ENCODE results near the gene KIF22. TPM values are rescaled to one million over a fixed set of nuclear protein-coding genes. Genes with fewer than 3 reads are reported as not detected.

Gene KIF22
- total RNA-seq, 4 donors from 2014 or later = 5.9 to 70.4 (median 15.8) TPM

DNA sequence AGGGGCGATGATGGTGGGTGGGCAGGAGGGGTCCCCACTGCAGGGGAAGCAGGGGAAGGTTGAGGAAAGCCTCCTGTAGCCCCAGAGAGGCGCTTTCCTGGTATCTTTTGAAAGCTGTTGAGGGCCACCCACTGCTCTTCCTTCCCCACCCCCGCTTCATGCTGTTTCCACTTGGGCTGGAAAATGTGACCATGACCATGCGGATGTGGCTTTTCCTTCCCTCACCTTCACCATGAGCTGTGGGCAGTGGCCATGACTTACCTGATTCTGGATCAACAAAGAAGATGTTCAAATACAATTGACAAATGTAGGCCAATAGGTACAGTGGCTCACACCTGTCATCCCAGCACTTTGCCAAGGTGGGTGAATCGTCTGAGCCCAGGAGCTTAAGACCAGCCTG, 43.5 kb downstream of the KIF22 start:
- Histone ChIP-seq H3K27me3 (no peaks in the 10 kb centered on the region), H3K4me3 (no peak overlapping the region), H3K36me3 (no peaks in the 10 kb centered on the region), H3K4me1 (no peaks in the 10 kb centered on the region), H3K27ac (no peak overlapping the region), H3K9me3 (no peaks in the 10 kb centered on the region)
- TF ChIP-seq POLR2A (IDR thresholded peaks at IDR 0.05) = no peak
- TF ChIP-seq, protein P1, sequence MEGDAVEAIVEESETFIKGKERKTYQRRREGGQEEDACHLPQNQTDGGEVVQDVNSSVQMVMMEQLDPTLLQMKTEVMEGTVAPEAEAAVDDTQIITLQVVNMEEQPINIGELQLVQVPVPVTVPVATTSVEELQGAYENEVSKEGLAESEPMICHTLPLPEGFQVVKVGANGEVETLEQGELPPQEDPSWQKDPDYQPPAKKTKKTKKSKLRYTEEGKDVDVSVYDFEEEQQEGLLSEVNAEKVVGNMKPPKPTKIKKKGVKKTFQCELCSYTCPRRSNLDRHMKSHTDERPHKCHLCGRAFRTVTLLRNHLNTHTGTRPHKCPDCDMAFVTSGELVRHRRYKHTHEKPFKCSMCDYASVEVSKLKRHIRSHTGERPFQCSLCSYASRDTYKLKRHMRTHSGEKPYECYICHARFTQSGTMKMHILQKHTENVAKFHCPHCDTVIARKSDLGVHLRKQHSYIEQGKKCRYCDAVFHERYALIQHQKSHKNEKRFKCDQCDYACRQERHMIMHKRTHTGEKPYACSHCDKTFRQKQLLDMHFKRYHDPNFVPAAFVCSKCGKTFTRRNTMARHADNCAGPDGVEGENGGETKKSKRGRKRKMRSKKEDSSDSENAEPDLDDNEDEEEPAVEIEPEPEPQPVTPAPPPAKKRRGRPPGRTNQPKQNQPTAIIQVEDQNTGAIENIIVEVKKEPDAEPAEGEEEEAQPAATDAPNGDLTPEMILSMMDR (IDR thresholded peaks at IDR 0.05) = no peak
- intact Hi-C loops (cut with DNase I; ENCODE audit: low total_unique reads) = no loop called here
- no peak for DNase-seq

DNA sequence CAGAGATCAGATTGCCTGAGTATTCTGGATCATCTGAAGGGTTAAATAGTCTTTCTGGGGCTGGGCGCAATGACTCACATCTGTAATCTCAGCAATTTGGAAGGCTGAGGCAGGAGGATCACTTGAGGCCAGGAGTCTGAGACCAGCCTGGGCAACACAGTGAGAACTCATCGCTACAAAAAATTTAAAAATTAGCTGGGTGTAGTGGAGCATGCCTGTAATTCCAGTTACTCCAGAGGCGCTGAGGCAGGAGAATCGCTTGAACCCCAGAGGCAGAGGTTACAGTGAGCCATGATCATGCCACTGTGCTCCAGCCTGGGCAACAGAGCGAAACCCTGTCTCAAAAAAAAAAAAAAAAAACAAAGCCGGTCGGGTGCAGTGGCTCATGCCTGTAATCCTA, 45.4 kb downstream of the KIF22 start:
- Histone ChIP-seq H3K36me3 (no peaks in the 10 kb centered on the region), H3K4me3 (no peak overlapping the region), H3K27me3 (no peaks in the 10 kb centered on the region), H3K4me1 (no peaks in the 10 kb centered on the region), H3K27ac (no peak overlapping the region), H3K9me3 (no peaks in the 10 kb centered on the region)
- TF ChIP-seq, protein P1 (IDR thresholded peaks at IDR 0.05) = no peak
- TF ChIP-seq POLR2A (IDR thresholded peaks at IDR 0.05) = no peak
- intact Hi-C loops (cut with DNase I; ENCODE audit: low total_unique reads) = no loop called here
- DNase-seq = no peak

DNA sequence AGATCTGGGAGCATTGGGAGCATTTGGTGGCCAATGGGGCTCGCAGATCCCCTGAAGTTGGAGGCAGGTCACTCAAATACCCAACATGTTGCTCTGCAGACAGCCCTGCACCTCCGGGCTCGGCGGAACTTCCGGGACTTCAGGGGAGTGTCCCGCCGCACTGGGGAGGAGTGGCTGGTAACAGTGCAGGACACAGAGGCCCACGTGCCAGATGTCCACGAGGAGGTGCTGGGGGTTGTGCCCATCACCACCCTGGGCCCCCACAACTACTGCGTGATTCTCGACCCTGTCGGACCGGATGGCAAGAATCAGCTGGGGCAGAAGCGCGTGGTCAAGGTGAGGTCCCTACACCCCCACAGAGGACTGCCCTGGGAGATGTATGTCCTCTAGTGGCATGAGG, 46.1 kb downstream of the KIF22 start:
- H3K9me3 ChIP-seq = no peaks in the 10 kb centered on the region
- TF ChIP-seq, protein P1 (IDR thresholded peaks at IDR 0.05) = no peak
- TF ChIP-seq POLR2A (IDR thresholded peaks at IDR 0.05) = no peak
- H3K27ac ChIP-seq = no peak overlapping the region
- H3K4me1 ChIP-seq = no peaks in the 10 kb centered on the region
- no peak overlapping the region for H3K4me3 ChIP-seq
- intact Hi-C loops (cut with DNase I; ENCODE audit: low total_unique reads) = no loop called here
- H3K36me3 ChIP-seq = no peaks in the 10 kb centered on the region
- DNase-seq = no peak
- H3K27me3 ChIP-seq = no peaks in the 10 kb centered on the region

DNA sequence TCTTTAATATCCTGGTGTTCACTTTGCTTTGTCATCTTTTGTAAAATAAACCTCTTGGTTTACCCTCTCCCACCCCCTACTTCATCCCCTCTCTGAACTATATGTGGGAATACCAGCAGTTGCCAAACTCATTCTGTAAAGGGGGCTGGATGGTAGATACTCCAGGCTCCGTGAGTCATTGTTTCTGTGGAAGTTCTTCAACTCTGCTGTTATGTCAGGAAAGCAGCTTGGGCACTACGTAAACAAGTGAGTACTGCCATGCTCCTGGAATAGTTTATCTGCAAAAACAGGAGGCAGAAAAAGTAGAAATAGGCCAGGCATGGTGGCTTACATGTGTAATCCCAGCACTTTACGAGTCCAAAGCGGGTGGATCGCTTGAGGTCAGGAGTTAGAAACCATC, 47.3 kb downstream of the KIF22 start:
- Histone ChIP-seq H3K9me3 (no peaks in the 10 kb centered on the region), H3K27ac (no peak overlapping the region), H3K4me1 (no peaks in the 10 kb centered on the region), H3K27me3 (no peaks in the 10 kb centered on the region), H3K36me3 (no peaks in the 10 kb centered on the region), H3K4me3 (no peak overlapping the region)
- TF ChIP-seq, protein P1 (IDR thresholded peaks at IDR 0.05) = no peak
- TF ChIP-seq POLR2A (IDR thresholded peaks at IDR 0.05) = no peak
- intact Hi-C loops (cut with DNase I; ENCODE audit: low total_unique reads) = no loop called here
- no peak for DNase-seq

DNA sequence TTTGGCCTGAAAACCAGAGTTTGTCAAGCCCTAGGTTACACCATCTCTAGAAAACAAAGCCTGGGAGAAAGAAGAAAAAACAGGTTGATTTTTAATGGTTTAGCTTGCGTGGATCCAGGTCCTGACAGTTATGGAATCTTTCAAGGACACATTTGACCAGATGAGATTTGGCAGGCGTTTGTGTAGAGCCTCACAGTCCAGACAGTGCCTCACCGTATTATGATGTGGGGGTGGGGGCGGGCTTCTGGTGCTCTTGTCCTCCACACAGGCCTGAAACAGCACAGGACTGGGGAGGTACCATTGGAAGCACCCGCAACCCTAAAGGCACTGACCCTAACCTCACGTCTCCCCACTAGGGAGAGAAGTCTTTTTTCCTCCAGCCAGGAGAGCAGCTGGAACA, 49.3 kb downstream of the KIF22 start:
- intact Hi-C loops (cut with DNase I; ENCODE audit: low total_unique reads) = no loop called here

More for the DNA sequence above, 49.3 kb downstream of the KIF22 start:
- Histone ChIP-seq H3K4me3 (no peak overlapping the region), H3K27me3 (no peaks in the 10 kb centered on the region), H3K4me1 (no peaks in the 10 kb centered on the region), H3K36me3 (no peaks in the 10 kb centered on the region), H3K27ac (no peak overlapping the region), H3K9me3 (no peaks in the 10 kb centered on the region)
- TF ChIP-seq, protein P1 (IDR thresholded peaks at IDR 0.05) = no peak
- TF ChIP-seq POLR2A (IDR thresholded peaks at IDR 0.05) = no peak
- DNase-seq = no peak

All from uterus (tissue), 4 donors.